GM21576 (cell line): ENCODE data around the gene SCAF8.

Experiments used
- ATAC-seq: cut with Tn5 transposase; IDR thresholded peaks from one replicate; pipeline ENCODE4 v1.9.1; 2021; ENCODE audit warnings: mild to moderate bottlenecking, moderate library complexity; ENCODE audit not compliant: unreplicated experiment

Gene SCAF8

DNA sequence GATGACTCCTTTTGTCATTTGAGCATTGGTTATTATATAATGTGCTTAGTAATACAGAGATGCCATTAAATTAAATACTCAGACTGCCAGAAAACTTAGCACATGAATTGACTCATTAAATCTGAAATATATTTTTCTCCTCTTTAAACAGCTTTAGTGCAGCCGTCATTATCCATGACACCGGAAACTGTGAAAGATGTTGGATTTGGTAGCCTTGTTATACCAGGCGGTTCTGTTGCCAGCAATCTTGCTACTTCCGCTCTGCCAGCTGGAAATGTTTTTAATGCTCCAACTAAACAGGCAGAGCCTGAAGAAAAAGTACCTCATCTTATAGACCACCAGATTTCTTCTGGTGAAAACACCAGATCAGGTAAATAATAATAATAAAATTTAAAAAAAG is 97.6 kb downstream of the SCAF8 start:
- ATAC-seq = no peak

DNA sequence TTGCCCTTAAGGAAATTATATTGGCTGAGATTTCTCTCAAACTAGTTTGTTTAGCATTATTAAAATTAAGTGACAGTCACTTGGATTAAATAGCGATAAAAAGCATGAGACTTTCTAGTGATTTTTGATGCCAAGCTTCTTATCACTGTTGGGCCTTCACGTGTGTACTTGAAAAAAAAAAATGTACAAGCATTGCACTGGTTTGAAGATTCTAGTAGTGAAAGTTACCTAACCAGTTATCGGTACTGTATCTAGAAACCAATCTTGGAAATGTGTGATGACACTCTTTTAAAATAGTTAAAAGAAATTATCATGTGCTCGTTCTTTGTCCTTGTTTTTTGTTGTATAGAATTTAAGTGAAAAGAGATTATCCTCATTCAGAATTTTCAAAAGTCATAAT is 102.1 kb downstream of the SCAF8 start:
- ATAC-seq = no peak

DNA sequence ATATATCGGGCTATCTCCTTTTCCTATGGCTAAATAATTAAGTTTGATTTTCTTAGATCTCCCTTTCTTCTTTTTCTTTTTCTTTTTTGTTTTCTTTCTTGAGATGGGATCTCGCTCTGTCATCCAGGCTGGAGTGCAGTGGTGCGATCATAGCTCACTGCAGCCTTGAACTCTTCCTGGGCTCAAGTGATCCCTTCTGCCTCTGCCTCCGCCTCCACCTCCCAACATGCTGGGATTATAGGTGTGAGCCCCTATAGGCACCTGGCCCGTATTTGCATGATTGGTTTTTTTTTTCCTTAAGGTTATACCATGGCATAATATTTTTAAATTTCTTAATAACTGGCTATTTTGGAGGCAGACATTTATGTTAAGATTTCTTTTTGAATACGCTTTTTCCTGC is 106.3 kb downstream of the SCAF8 start:
- ATAC-seq = no peak

DNA sequence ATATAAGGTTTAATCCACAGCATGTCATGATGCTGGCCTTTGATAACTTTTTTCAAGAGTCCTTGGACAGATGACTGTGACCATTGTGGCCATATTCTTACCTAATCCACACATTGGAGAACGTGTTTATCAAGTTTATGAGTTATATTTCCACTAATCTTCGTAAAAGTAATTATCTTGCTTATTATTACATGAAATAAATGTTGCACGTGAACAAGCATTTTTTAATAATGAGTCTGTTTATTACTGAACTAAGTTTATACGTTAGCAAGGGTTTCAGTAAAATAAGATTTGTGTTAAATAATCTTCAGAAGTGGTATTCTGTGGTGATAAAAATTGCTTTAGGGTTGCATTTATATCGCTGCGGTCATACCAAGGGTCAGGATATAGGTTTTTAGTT is 107.1 kb downstream of the SCAF8 start:
- no peak for ATAC-seq

DNA sequence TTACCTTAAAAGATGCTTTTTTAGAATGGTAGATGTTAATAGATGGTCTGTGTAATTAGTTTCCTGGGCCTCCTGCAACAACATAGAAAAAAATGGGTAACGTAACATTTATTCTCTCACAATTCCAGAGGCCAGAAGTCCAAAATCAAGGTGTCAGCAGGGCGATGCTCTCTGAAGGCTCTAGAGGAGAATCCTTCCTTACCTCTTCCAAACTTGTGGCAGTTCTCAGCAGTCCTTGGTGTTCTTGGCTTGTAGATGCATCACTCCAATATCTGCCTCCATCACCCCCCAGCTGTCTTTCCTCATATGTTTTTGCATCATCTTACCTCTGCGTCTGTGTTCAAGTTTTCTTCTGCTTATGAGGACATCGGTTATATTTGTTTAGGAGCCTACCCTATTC is 107.9 kb downstream of the SCAF8 start:
- ATAC-seq = no peak

DNA sequence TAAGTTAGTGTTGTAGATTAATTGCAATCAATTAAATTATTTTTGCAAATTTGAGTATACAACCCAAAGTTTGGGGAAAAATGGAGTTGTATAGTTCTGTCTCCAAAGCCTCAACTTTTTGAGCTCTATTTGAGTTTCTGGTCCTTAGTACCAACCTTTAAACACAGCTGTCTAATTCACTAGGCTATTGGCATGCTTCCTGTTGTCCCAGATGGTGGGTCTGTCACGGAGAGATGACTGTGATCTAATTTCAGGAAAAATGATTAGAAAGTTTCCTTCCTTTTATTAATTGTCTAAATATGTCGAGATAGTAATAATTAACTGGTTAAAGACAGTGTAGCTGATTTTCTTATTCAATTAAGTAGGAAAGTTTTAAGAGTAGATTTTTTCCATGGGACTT is 109.6 kb downstream of the SCAF8 start:
- ATAC-seq = no peak

DNA sequence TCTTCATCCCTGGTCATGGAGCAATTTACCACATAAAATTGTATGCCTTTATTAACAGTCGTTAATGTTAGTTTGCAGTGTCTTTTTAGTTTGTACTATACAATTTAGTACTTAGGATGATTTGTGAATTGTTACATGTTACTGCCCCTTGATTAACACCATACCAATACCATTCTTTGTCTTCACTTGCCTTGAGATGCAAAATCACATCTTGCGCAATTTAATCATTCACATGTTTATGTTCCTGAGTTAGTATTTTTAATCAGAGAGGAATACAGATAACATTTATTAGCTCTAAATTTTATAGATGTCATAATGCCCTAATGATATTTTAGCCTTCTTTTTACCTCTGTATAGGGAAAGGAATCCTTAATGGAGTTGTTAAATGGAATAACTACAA is 114.1 kb downstream of the SCAF8 start:
- no peak for ATAC-seq

DNA sequence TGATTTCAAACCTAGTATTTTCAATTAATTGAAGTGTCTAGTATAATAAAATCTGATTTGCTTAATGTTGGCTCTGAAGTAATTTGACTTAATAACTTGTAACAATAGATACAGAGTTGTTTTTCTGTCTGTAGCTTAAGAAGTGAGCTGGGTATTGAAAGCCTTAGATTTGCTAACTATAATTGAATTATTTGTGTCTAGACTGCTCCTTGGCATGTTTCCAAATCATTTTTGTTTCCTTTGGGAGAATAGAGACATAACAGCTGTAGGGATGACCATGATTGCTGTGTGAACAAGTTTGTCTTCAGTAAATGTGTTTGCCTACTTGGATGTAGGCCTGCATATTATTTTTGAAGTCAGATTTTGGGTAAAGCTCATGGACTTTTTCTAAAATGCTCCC is 115.4 kb downstream of the SCAF8 start:
- no peak for ATAC-seq

DNA sequence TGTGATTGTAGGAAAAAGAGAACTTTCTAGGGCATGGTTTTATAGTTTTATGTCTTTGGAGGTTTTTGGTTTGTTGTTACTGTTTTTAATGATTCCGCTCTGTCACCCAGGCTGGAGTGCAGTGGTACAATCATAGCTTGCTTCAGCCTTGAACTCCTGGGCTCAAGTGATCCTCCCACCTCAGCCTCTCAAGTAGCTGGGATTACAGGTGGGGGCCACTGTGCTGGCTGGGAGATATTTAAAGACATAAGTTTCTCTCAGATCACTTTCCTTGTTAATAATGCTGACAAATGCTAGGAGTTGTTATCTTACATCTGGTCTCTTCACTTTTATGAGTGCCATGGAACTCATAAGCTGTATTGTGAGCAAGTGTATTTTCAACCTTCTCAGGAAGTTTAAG is 116.3 kb downstream of the SCAF8 start:
- ATAC-seq = no peak

DNA sequence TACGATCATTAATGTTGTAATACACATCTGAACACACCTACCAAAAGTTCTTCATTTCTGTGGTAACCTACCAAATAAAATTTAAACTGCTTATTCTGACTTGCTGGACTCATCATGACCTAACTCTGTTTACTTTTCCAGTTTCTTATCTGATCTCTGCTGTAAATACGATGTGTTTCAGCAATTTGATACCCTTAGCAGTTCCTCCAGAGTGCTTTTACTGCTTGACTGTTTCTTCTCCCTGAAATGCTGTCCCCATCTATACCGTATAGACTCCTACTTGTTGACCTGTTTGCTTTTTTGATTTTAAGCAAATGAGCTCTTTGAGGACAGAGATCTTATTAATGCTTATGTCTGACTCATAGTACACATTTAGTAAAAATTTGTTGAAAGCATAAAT is 119.5 kb downstream of the SCAF8 start:
- ATAC-seq = no peak

DNA sequence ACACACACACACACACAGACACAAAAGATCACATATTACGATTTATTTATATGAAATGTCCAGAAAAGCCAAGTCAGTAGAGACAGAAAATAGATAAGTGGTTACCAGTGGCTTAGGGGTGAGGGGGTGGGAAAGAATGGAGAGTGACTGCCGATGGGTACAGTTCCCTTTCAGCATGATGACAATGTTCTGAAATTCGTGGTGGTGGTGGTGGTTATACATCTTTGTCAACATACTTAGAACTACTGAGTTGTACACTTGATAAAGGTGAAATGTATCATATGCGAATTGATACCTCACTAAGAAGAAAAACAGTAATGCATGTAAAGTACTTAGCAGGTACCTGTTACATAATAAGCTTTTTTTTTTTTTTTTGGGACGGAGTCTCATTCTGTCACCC is 124.3 kb downstream of the SCAF8 start:
- no peak for ATAC-seq

DNA sequence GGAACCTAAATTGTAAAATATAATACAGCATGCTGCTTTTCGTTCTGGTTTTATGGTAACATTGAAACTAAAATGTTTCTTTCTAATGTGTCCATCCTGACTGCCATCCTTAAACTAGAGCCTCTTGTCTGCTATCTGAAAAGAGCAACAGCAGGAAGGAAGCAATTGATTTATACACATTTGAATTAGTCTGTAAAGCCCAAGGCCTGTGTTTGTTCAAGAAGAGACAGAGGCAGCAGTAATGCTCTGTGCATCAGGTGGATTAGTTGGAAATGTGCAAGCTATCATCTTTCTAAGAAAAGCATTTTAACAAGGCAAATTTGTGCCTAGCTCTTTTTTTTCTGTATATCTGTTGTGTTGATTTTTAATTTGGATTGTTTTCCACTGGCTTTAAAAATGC is 128.6 kb downstream of the SCAF8 start:
- ATAC-seq = no peak

DNA sequence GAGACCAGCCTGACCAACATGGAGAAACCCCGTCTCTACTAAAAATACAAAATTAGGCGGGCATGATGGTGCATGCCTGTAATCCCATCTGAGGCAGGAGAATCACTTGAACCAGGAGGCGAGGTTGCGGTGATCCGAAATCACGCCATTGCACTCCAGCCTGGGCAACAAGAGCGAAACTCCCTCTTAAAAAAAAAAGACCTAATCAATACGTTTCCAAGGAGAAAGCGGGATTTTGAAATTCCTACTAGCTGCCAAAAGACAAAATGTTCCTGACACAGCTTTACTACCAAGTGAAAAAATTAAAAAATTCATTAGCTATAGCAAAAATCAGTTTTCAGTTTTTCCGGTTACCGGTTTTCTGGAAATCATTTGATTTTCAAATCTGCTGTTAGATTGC is 129.3 kb downstream of the SCAF8 start:
- ATAC-seq = no peak

DNA sequence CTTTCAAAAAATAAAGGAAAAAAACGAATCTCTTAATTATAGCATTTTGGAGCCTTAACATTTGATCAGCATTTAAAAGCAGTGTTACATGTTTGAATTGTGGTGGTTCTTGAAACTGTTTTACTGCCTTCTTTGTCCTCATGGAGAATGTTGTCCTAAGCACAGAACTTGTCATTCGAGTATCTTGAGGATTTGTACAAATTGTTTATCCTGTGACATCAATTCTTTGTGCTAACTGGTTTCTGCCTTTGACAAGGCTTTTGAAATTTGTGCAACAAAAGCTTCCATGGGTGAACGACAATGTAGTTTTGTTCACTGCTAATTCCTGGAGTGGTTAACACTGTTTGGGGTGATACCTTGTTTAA is 130.8 kb downstream of the SCAF8 start:
- ATAC-seq = no peak

DNA sequence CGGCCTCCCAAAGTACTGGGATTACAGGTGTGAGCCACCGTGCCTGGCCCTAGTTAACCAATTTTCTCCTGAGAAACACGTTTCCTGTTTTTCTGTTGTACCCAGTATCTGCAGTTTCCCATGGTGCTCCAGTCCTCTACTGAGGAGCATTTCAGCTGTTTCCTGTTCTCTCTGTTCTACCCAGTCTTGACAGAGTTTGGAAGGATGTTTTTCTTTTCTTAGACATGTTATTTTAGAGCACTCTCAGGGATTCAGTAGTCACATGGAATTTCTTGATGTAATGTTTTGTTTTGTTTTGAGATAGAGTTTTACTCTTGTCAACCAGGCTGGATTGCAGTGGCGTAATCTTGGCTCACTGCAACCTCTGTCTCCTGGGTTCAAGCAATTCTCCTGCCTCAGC is 132.1 kb downstream of the SCAF8 start:
- ATAC-seq = no peak

DNA sequence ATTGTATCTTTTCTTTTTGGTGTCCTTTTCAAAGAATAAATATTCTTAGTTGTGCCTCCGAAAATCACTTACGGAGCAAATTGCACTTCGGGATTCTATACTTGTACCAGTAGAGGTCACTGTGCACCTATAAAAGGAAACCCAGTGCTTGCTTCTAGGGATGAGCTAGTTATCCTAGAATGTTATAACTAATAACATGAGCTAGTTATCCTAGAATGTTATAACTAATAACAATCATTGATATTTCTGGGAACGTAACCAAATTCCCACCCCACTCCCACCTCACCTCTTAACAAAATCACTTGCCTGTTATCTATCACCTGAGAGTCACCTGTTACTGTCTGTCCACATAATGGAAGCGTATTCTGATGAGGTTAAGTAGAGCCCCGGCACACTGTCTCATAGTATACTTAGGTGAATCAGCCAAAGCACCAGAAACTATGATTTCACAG is 135.0 kb downstream of the SCAF8 start:
- no peak for ATAC-seq

DNA sequence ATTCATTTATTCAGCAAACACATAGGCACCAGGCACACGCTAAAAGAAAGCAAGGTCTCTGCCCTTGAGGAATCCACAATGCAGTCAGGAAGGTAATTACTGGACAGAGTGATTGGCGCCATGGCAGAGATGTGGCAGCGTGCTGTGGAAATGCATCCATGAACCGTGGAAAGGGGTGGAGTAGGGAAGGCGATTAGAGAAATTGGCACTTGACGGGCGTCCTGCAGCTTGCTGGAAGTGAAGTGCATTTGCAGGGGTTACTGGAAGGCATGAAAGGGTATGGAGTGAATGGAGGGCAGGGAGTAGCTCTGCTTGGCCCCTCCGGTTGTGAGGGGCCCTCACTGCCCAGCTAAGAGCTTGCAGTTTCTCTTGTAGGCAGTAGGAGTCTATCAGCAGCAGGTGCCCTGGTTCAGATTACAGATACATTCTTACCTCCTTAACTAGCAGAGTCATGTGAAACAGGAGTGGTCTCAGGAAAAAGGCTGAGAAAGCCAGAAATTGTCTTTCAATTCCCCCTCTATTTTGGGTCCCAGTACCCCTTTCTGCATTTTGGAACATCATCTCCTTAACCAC is 139.4 kb downstream of the SCAF8 start:
- no peak for ATAC-seq

DNA sequence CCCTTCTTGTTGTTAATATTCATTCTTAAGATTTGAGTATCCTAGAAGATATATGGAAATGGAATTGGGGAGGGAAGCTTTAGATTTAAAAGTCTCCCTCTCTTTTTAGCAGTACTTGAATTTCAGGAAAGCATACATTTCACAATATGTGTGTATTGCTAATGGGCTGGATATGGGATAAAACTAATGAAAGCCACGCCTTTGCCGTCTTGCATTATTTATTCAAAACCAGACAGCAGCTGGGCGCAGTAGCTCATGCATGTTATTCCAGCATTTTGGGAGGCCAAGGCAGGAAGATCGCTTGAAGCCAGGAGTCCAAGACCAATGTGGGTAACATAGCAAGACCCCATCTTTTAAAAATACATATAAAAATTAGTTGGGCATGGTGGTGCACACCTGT is 140.3 kb downstream of the SCAF8 start:
- no peak for ATAC-seq

DNA sequence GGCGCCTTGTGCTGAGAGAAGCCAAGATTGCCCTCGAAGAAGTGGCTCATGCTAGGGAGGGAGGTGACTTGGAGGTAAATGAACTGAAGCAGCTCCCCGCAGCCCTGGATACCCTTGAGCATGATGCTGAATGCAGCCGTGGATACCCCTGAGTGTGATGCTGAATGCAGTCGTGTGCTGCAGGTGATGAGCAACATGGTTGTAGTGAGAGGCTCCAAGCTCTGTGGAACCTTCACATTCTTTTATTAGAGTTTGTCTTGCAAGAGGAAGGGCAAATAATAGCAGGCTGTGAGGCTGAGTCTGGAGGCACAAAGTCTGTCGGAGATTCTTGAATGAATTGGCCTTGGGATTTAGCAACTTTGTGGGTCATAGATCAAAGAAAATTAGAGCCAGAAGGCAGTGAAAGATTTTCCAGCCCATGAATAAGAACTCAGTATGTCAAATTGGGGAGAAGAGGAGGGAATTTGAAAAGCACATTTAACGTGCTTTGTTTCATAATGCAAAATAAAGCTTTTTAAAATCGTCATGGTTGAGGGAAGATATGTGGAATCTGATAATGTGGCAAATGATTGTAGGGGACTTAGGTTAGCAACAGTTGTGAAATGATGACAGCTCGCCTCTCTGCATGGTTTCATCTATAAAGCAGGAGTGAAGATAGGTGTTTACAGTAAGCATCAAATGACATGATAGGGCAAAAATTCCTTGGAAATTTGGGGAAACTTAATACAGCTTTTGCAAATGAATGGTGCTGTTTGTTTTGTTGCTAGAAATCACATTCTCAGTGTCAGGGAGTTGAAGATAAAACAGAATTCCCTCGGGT is 141.8 kb downstream of the SCAF8 start:
- no peak for ATAC-seq

DNA sequence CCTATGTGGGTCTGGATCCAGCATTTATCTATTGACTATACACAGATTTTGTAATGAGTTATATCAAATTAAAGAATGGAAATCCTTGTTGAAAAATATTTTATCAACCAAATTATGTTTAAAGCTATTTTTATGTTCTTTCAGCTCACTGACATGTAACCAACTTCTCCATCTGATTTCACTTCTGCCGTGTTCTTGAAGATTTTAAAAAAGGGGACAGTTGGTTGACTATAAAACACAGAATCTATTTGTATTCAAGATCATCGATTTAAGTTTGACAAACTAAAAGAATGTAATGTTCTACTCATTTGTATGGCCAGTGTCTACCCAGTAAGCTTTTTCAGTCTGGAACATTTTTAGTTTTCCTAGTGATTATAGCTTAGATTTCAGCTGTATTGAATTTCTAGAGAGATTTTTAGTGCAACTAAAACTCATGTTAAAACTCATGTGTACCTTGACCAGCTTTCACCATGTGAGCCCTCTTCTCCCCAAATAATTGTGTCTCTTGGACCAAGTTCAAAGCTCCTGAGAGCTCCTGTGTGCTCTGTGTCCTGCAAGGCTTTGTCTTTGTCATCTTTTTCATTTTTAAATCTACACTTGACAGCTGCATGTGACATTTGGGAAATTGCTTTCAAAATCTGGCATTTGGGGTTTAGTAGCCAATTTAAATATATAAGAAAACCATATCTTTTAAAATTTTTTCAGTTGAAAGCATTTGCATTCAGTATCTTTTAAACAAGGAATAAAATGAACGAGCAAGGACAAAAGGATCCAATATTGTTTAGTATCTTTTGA is 143.5 kb downstream of the SCAF8 start:
- no peak for ATAC-seq

DNA sequence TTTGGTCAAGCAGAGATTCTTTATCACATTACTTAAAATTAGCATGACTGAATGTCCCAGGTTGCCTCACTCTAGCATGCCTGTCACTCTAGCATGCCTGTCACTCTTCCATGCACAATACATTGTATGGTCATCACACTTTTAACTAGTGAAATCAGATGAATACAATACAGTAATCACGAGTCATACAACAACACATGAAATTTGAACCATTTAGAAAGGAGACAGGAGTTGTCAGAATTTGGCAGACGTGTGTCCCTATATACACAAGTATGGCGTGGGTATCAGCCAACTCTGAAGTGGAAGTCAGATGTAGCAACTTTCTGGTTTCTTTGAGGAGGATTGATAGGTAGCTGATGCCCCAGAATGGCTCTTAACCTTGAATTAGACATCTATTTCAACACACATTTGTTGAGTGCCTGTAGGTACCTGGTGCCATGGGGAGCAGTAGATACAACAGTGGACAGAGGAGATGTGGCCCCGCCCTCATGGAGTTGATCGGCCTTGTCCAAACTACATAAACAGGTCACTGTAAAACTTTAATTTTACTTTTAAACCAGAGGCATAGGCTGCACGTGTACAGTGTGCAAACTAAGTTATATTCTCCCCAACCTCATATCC is 145.8 kb downstream of the SCAF8 start:
- ATAC-seq = no peak

DNA sequence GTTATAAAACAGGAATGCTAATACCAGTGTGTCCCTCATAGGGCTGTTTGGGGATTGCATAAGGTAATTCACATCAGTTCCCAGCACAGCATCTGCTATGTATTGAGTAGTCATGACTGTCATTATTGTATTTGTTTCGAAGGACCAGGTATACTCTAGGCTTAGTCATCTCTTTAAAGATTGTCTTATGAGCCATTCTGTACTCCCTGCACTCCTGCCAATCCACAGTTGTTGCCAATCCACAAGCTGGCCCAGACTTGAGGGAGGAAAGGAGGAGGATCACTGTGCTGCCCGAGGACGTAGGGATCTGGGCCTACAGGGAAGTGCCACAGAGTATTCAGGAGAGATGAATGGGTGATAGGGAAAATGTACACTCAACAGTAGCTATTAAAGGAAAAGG is 148.9 kb downstream of the SCAF8 start:
- ATAC-seq = no peak
